SHP77 (cell line): ENCODE data around the gene NCOA7.

Experiments
- DNase-seq, 2 experiments: peaks; one replicate each; lab custom pipeline; 2025; lab: John Stamatoyannopoulos, UW

NCOA7 gene

GRCh38 chr6:125811259-125811658 is 20.5 kb downstream of the NCOA7 start:
- no peak for DNase-seq

- no peak for DNase-seq
Observed at GRCh38 chr6:125812394-125813292, 21.9 kb downstream of the NCOA7 start.

GRCh38 chr6:125814481-125814880 is 23.7 kb downstream of the NCOA7 start:
- no peak for DNase-seq

- no peak for DNase-seq
Observed at GRCh38 chr6:125815080-125815910, 24.5 kb downstream of the NCOA7 start.

- no peak for DNase-seq
Observed at GRCh38 chr6:125816828-125817280, 26.1 kb downstream of the NCOA7 start.

GRCh38 chr6:125818225-125818657 is 27.5 kb downstream of the NCOA7 start:
- no peak for DNase-seq

- DNase-seq = no peak
Observed at GRCh38 chr6:125818772-125819260, 28.1 kb downstream of the NCOA7 start.

- no peak for DNase-seq
Observed at GRCh38 chr6:125819535-125820326, 29.0 kb downstream of the NCOA7 start.

GRCh38 chr6:125821825-125822281 is 31.1 kb downstream of the NCOA7 start:
- DNase-seq = peak in 1 of 2 experiments; percentile 2

GRCh38 chr6:125823180-125823579 is 32.4 kb downstream of the NCOA7 start:
- no peak for DNase-seq

GRCh38 chr6:125824946-125825771 is 34.4 kb downstream of the NCOA7 start:
- no peak for DNase-seq

GRCh38 chr6:125826695-125827463 is 36.1 kb downstream of the NCOA7 start:
- no peak for DNase-seq

GRCh38 chr6:125827788-125828320 is 37.1 kb downstream of the NCOA7 start:
- no peak for DNase-seq

- no peak for DNase-seq
Observed at GRCh38 chr6:125828476-125829039, 37.8 kb downstream of the NCOA7 start.

- no peak for DNase-seq
Observed at GRCh38 chr6:125829433-125829832, 38.7 kb downstream of the NCOA7 start.

- DNase-seq = no peak
Observed at GRCh38 chr6:125831659-125832058, 40.9 kb downstream of the NCOA7 start.

- no peak for DNase-seq
Observed at GRCh38 chr6:125832391-125833117, 41.8 kb downstream of the NCOA7 start.

- DNase-seq = no peak
Observed at GRCh38 chr6:125834348-125834747, 43.6 kb downstream of the NCOA7 start.
